Renal pelvis (tissue), 4 donors: ENCODE results near the gene PIGR. TPM values are rescaled to one million over a fixed set of nuclear protein-coding genes. Genes with fewer than 3 reads are reported as not detected.
"Not testable (repeated sequence)": the region's sequence is repeated elsewhere in the genome, so short reads cannot be mapped to it uniquely, and the experiment has no call there.

Source experiments
- DNase-seq: peaks from one replicate; pipeline ENCODE4 v3.0.0-alpha.2; 2013
- polyA plus RNA-seq, 3 donors: library from polyadenylated mRNA; unstranded; fragments of 120-200 nt; gene quantifications; one replicate each; pipeline ENCODE4 v1.2.1, GENCODE V29; 2013; ENCODE audit not compliant: insufficient read length in 3 of 3

The PIGR gene
- polyA plus RNA-seq, 3 donors: 0.87 to 1.8 (median 1.4) TPM

- no peak for DNase-seq
These were observed 12.8 kb downstream of the PIGR start for GRCh38 chr1:206933333-206933945.

GRCh38 chr1:206932177-206932576, 14.1 kb downstream of the PIGR start:
- DNase-seq: no peak

DNA sequence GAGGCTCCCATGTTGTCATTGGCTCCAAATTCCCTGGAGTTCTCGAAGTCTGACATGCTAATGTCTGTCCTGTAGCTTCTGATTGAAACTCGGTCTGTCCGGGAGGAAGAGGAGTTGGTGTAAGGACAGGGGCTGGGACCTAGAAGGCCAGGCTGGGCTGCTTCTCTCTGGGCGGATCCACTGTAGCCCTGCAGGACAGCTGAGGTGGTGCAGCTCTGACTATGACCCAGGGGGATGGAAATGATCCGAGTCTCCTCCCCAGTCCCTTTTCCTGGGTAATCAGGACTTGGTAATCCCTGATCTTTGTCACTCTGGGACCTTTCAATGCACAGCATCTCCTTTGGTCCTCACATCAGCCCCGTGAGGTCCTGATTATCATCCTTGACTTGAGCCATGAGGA, 14.6 kb downstream of the PIGR start:
- DNase-seq: no peak

DNA sequence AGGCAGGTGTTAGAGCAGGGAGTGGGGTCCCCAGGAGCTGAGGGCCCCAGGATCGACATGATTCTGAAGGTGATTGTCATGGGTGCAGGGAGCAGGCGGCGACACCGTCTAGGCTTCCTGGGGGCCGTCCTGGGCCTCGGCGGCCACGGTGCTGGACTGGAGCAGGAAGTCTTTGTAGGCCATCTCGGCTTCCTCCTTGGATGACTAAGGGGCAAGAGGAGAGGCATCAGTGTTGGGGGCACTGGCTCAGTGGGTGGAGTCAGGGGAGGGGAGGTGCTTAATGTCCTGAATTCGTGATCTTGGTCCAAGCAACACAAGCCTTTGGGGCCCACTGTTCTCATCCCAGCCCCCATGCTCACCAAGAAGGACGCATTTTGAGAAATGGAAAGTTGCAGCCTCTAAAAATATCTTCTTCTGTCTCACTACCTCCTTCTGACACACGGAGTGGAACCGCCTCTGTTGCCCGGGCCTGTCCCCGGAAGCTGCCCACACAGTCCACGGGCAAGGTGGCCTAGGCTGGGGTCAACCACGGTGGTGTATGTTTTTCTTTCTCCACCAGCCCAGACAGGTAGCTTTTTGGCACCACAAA, 16.0 kb downstream of the PIGR start:
- DNase-seq: no peak

GRCh38 chr1:206929524-206929923, 16.7 kb downstream of the PIGR start:
- DNase-seq: no peak

- DNase-seq: no peak
These were observed 20.0 kb downstream of the PIGR start for GRCh38 chr1:206926286-206926685.

GRCh38 chr1:206925106-206925736, 21.0 kb downstream of the PIGR start:
- DNase-seq: no peak

DNA sequence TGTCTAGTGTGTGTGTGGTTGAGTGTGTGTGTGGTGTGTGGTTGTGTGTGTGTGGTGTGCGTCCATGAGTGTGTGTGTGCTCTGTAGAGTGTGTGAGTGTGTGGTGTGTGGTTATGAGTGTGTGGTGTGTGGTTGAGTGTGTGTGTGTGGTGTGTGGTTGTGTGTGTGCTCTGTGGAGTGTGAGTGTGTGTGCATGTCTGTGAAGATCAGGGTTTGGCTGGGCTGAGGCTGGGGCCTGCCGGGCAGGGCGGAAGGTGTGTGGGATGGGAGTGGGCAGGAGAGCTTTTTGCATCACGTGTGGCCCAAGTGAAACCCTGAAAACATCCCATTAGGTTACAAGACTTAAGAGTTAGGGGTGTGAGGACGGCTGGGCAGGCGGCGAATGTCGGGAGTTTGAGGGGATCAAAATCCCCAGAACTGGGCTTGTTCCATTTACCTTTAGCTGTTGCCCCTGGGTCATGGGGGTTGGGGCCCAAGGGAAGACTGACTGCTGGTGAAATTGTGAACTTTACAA, 21.6 kb downstream of the PIGR start:
- no peak for DNase-seq

GRCh38 chr1:206923961-206924557, 22.2 kb downstream of the PIGR start:
- DNase-seq: not testable (repeated sequence)

DNA sequence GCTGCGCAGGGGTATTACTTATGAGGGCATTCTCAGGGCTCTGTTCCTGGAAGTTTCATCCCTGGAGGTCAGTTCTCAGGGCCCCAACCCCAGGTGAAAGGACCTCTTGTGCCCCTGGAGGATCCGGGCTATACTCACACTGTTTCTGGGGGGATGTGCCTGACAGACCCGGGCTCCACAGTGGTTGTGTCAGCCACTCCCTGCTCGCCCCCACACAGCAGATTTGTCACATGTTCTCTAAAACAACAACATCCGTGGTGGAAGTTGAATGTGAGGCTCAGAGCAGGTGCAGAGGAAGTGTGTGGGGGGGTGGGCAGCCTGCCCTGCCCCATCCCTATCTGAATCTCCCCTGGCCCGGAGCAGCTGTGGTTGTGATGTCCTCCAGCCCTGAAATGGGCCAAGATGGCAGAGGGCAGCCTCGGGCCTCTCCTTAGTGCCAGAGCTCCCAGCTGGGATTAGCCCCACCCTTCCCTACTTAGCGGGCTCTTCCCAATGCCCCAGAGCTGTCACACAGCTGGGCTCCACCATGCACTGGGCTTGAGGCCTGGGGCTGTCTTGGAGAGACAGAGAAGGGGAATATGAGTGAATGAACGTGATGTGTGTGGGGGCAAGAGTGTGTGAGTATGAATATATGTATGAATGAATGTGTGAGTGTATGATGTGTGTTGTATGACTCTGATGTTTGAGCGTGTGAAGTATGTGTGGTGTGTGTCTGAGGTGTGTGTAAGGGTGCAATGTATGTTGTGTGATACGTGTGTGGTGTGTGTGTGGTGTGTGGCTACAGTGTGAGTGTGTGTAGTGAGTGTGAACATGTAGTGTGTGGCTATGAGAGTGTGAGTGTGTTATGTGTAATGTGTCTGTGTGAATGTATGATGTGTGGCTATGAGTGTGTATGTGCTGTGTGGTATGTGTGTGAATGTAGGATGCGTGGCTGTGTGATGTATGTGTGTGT, 23.0 kb downstream of the PIGR start:
- DNase-seq: no peak

DNA sequence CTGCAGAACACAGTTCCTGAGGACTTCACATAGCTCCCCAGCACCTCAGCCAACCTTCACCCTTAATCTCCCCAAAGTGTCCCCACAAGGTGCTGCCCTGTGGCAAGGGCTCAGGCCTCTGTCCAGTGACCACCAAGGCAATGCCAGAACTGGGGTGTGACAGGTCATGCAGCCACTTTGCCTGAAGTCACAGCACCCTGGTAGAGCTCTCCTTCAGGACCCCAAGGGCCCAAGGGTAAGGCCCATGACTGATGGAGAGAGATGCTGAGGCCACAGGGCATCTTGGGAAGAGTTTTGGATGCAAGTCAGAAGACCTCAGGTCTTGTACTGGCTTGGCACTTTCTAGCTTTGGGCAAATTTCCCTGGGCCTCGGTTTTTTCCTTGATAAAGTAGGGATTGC, 23.7 kb downstream of the PIGR start:
- DNase-seq: no peak

- DNase-seq: no peak
These were observed 24.4 kb downstream of the PIGR start, which contains the start of gene FCMR for GRCh38 chr1:206921772-206922265. Gene FCMR, minus strand, starts transcription at chr1:206921941. Its CDS starts 87 bp downstream, at chr1:206921854.

- no peak for DNase-seq
These were observed 28.2 kb downstream of the PIGR start for GRCh38 chr1:206918076-206918475.

DNA sequence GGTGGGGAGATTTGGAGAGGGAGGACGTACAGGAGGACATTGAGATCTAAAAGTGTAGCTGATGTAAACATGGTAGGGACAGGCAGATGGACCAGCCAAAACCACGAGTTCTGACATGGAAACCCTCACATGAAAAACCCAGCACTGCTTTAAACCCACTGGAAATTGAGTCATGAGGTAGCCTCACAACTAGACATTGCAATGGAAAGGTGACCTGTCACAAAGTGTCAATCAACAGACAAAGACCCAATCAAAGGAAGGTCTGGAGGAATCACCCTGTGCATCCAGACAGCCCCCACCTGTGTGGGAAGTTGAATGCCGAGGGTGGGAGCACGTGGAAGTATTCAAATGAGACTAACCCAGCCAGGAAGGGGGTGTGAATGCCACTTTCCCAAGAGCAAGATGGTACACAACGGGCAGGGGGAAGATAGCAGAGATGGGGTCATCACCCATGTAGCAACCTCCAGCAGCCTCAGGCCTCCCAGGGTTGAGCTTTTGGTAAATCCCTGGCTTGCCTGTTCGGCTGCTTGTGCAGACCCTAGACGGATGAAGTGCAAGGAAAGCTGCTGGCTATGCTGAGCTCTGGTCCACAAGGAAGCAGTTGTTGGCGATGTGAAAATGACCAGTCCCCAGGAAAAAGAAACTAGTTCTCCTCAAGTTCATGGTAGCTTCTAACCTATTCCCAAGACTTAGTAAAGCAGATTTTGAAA, 30.1 kb downstream of the PIGR start:
- no peak for DNase-seq

DNA sequence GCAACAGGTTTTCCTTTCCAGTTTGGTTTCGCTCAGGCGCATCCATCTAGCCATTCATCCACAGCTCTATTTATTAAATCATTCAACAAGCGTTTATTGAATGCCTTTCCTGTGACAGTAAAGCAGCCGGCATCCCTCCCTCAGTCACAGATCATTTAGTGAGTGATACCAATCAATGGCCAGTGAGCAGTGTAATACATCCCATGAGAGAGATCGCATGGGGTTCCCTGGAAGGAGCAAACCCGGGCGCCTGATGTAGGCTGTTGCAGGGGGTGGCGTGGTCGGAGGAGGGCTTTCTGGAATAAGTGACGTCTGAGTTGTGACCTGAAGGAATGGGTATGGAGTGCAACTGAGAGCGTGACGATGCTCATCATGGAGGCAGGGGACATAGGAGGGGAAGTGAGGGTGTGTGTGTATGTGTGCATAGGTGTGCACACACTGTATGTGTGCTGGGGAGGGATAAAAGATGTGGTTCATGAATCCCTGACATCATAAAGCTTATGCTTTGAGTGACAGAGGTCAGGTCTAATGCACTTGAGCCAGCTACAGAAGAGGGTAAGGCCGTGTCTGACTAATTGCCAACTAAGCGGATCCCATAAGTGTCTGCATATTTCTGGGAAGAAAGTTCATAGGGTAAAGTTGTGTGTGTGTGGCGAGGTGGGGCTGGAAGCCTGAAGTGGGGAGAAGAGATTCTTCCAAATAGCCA, 31.1 kb downstream of the PIGR start:
- DNase-seq: no peak

- DNase-seq: no peak
These were observed 32.3 kb downstream of the PIGR start for GRCh38 chr1:206913766-206914537.

- peak; percentile 80 for DNase-seq
These were observed 33.7 kb downstream of the PIGR start for GRCh38 chr1:206912445-206913095.

DNA sequence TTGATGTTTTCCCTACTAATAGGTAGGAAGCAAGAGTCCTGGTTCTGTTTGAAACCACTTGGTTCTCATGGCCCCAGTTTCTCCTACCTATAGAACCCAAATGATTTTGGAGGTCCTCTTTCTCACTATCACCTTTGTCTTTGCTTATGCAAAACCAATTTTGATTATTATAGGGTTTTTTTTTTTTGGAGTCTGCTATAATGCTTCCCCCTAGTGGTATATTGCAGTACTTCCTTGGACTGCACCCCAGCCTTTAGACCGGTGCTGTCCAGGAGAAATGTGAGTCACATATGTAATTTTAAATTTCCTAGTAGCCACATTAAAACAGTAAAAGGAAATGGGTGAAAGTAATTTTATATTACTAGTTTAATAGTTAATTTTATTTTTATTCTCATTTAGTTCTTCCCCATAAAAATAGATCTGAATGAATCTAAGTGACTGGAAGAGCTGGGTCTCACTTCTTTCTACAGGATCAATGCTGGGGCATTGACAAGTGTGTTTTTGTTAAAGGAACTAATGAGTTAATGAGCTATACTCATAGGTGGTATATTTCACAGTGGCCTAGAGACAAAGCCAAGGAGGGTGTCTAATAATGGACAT, 35.1 kb downstream of the PIGR start:
- peak; percentile 46 for DNase-seq
